NT2/D1 (cell line): ENCODE results near the gene ARV1.

Experiments
- SUZ12 ChIP-seq: IDR thresholded peaks from 2 replicates; pipeline ENCODE4 v1.6.1; 2011; ENCODE audit not compliant: insufficient read length, insufficient read depth; ENCODE audit errors: extremely low read depth
- YY1 ChIP-seq: IDR thresholded peaks from 2 replicates; pipeline ENCODE4 v1.6.1; 2011; ENCODE audit not compliant: insufficient read length, insufficient read depth
- ZNF274 ChIP-seq: IDR thresholded peaks from 2 replicates; pipeline ENCODE4 v1.6.1; 2011; ENCODE audit warnings: mild to moderate bottlenecking, low read depth, low read length

- TF ChIP-seq ZNF274 (no peak), YY1 (no peak), SUZ12 (no peak)
Observed at GRCh38 chr1:231037585-231038517, 59.0 kb downstream of the ARV1 start.
